Activated T-cell treated with anti-CD3 and anti-CD28 coated beads for 24 hours (primary cell): ENCODE measurements around the gene SYNGR4.

Source experiments
- DNase-seq: peaks from one replicate; pipeline ENCODE4 v3.0.0-alpha.2; 2020; ENCODE audit warnings: low read depth

Gene SYNGR4

DNA sequence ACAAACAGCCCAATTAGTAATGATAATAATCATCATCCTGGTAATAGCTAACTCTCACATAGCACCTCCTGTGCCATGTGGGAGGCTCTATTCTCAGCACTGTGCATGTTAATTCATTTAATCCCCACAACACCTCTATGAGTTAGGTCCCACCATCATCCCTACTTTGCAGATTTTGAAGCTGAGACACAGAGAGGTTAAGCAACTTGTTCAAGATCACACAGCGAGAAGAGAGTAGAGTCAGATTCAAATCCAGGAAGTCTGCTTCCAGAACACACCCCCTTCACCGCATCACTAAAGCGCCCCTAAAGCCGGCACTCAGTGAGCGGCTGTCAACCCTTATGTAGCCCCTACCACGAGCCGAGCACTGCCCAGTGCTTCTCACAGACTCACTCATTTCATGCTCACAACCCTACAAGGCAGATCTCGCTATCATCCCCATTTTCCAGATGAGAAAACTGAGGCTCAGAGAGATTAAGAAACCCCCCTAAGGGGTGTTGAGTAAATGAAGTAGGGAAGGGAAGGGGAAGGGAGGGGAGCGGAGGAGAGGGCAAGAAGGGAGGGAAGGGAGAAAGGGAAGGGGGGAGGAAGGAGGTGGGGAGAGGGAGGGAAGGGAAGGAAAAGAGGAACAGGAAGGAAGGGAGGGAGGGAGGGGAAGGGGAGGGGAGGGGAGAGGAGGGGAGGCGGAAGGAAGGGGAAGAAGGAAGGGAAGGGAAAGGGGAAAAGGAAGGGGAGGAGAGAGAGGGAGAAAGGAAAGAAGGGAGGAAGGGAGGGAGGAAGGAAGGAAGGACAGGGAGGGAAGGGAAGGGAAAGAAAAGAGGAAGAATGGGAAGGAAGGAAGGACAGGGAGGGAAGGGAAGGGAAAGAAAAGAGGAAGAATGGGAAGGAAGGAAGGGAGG lies 22.4 kb upstream of the SYNGR4 start:
- DNase-seq = no peak

DNA sequence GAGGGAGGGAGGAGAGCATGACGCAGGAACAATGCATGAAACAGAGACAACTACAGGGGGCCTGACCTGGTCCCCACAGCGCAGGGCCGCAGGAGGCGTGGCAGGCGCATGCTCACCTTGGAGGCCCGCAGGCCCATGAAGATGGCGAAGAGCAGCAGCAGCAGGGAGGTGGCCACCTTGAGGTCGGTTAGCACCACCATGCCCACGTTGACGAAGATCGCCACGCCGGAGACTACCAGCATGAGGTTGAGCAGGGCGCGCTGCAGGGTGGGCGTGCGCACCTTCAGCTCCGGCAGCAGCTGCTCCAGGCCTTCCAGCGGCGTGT lies 21.8 kb upstream of the SYNGR4 start:
- DNase-seq = no peak

DNA sequence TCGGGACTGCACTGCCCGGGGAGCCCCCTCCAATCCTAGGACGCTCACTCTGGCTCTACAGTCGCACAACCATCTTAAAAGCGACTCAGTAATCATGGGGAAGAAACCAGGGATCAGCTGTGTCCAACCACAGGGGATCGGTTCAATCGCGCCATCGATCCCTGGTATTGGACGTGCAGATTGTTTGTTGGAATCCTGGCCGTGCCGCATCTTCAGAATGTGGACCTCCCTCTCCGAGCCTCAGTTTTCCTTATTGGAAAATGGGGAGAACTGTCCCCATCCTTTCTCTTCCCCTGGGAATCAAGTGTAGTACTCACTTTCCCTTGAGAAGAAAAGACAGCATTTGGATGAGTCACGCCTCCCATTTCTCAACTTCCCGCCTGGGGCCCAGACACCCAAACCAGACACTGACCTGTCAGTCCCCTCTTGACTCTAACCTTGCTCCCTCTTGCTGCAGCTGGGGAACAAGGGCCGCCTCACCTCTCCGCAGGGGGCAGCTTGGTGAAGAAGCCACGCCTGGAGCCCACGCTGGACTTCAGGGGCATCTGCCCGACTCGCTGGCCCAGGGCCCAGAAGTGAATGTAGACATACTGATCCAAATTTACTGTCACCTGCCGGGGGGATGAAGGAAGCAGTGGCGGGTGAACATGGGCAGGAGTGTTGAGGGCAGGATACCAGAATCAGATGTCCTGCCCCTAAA lies 21.2 kb upstream of the SYNGR4 start:
- no peak for DNase-seq

DNA sequence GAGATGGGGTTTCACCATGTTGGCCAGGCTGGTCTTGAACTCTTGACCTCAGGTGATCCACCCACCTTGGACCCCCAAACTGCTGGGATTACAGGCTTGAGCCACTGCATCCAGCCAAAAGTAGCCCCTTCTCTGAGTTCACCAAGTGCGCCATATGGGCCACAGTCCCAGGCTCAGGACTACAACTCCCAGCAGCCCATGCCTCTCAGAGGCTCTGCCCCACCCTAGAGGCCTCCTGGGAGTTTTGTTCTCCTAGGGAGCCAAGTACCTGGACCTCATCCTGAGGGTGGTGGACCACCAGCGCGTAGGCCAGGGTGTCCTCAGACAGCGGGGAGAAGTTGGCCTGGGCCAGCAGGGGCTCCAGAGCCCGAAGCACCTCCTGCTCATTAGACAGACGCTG lies 19.3 kb upstream of the SYNGR4 start:
- DNase-seq = no peak

DNA sequence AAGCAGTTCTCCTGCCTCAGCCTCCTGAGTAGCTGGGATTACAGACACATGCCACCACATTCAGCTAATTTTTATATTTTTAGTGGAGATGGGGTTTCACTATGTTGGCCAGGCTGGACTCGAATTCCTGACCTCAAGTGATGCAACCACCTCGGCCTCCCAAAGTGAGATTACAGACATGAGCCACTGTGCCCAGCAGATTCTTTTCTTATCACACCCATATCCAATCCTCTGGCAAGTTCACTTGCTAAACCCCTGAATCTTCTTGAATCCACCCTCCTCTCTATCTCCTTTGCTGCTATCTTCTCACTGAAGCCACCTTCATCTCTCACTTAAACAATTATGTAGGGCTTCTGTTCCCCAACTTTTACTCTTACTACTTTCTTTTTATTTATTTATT lies 18.0 kb upstream of the SYNGR4 start:
- DNase-seq = no peak

DNA sequence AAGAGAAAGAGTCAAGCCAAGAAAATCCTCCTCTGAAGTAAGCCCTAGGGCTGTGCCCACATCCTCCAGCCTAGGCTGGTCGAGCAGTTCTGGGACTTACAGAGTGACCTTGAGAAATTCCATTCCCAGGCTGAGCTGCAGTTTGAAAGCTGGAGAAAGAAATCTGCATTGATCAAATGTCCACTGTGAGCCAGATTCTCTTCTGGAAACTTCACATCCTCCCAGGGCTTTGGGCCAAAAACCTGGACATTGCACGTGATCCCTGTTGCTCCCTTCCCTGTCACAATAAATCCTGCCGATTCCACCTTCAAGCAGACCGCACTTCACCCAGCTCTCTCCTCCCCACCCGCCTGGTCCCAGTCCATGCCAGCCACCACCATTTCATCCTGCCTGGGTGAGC lies 16.1 kb upstream of the SYNGR4 start:
- DNase-seq = no peak

DNA sequence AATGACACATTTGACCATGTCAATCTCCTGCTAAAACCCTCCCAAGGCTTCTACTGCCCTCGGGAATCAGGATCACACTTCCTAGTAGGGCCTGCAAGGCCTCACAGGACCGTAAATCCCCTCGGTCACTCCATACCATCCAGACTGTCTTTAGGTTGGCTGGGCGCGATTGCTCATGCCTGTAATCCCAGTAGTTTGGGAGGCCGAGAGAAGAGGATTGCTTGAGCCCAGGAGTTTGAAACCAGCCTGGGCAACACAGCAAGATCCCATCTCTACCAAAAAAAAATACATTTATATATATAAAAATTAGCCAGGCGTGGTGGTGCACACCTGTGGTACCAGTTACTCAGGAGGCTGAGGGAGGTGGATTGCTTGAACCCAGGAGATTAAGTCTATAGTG lies 15.4 kb upstream of the SYNGR4 start:
- no peak for DNase-seq

DNA sequence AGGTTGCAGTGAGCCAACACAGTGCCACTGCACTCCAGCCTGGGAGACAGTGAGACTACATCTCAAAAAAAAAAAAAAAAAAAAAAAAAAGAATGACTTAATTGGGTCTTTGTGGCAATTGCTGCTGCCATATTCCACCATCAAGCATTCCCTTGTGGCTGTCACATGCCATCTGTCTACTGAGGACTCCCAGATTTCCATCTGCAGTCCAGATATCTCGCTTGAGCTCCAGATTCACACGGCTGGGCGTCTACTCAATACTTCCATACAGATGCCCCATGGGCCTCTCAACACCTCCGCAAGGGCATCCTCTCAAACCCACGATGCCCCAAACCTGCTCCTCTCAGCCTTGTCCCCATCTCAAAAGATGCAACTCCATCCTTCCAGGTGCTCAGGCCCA lies 13.3 kb upstream of the SYNGR4 start:
- DNase-seq = no peak

DNA sequence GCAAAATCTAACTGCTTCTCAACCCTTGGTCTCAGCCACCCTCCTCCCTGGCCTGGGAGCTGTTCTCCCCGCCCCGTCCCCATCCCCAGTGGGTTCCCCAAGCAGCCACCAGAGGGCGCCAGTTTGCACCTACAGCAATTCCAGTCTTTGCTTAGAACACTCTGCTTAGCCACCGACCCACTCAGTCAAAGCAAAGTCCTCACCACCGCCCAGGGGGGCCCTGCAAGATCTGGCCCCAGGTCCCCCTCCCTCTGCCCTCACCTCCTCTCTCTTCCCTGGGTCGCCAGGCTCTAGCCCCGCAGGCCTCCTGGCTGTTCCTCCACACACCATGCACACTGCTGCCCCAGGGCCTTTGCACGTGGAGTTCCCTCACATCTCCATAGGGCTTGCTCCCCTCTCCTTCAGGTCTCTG lies 12.8 kb upstream of the SYNGR4 start:
- DNase-seq = peak; percentile 77

DNA sequence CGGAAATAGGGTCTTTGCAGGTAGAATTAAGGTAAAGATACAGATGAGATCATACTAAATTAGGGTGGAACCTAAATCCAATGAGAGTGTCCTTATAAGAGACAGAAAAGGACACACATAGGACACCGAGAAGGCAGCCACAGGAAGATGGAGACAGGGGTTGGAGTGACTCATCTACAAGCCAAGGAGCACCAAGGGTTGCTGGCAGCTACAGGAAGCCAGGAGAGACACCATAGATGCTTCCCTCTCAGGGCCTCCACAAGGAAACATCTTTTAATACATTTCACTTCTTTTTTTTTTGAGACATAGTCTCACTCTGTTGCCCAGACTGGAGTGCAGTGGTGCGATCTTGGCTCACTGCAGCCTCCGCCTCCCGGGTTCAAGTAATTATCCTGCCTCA lies 10.5 kb upstream of the SYNGR4 start:
- no peak for DNase-seq

DNA sequence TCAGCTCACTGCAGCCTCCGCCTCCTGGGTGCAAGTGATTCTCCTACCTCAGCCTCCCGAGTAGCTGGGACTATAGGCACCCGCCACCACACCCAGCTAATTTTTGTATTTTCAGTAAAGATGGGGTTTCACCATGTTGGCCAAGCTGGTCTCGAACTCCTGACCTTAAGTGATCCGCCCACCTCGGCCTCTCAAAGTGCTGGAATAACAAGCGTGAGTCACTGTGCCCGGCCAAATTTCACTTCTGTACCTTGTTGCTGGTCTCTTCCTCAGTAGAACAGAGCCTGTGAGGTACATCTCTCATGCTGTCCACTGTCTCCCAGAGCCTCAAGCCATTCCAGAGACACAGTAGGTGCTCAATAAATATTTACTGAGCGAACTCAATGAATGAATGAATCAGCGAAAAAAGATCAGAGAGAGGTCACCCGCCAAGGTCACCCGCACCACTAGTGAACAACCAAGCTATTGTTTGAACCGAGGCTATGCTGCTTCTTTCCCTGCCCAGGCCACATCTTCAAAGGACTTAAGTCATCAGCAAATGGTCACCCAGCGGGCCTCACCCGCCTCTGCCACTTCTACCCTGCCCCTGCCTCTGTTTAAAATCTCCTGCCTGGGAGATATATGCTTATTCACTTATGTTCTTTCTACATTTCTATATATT lies 9.7 kb upstream of the SYNGR4 start:
- no peak for DNase-seq

DNA sequence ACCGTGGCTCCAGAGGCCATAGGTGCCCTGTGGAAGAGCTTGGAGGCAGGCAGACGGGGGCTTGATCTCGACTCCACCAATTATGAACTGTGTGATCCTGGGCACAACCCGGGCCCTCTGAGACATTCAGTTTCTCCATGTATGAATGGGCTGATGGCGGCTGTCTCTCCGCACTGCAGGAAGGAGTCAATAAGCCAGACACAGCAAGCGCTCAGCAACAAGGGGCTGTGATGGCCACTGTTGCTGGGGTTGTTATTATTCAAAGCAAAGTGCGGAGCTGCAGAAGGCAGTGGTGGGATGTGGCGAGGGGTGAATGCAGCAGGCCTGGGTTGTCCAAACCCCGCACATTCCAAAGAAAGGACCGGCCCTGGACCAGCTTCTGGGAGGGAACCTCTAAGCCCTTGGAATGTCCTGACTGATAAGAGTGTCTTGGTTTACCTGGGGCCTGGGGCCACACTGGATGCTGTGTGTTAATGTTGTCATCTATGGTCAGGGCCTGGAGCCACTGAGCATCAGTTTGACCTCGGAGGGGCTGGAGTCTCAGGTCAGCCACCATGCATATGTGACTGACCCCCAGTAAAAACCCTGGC lies 8.7 kb upstream of the SYNGR4 start:
- DNase-seq = no peak

DNA sequence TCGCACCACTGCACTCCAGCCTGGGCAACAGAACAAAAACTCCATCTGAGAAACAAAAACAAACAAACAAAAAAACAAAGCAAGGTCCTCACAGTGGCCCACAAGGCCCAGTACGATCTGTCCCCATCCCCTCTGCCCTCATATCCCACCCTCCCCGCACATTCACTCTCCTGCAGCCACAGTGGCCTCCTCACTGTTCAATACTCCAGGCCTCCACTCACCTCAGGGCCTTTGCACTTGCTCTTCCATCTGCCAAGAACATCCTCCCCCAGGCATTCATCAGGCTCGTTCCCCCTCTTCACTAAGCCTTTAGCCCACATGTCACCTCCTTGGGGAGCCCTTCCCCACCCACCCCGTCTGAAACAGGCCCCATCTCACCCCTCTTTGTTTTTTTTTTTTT lies 5.0 kb upstream of the SYNGR4 start:
- no peak for DNase-seq

DNA sequence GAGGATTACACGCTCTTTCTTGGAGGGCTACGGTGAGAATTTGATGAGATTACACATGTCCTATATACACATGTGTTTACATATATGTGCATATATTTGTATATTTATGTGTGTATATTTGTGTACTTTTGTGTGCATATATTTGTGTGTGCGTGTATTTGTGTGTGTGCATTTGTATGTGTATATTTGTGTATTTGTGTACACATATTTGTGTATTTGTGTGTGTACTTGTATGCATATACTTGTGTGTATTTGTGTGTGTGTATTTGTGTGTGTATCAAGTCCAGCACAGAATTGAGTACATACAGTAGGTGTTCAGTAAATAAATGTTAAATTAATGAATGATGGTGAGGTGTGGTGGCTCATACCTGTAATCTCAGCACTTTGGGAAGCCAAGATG lies 2.3 kb upstream of the SYNGR4 start:
- no peak for DNase-seq

DNA sequence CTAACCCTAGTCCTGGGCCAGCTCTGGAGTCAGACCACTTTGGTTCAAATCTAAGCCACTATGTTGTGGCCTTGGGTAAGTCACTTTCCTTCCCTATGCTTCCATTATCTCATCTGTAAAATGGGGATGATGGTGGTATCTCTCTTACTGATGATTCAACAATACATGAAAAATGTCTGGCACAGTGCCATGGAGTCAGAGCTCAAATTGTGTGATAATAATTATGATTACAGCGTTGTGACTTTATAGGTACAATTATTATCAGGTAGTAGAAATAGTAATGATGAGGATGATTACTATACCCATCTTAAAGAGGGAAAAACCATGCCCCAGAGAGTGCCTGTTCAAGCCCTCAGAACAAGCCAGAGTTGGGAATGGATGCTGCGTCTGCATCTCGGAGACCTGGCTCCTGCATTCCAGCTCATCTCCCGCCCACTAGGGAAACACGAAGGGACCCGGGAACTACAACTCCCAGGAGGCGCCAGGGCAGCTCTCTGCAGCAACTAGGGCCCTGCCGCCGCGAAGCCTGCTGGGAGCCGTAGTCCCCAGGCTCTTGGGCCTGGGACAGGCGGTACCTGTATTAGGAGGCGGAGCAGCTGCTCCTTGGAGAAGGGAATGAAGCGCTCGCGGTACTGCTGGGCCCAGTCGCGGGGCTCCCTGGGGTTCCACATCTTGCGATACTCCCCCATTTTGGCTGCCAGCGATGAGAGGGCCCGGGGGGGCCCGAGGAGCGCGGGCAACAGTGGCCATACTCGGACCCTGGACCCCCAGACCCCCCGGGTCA lies 1.3 kb upstream of the SYNGR4 start:
- DNase-seq = peak; percentile 84

DNA sequence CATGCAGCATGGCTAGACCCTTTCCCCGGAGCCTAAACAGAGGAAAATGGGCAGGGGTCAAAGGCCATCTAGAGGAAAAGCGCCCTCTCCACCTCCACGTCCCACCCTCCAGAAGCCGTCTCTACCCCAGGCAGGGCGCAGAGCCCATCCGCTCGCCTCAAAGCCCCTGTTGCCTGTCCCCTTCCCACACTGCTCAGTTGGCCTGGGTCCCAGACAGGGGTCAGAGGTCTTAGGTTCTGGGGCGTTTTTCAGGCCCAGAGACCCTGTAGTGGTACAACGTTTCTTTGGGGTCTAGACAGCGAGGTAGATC lies 712 bp upstream of the SYNGR4 start:
- DNase-seq = no peak

DNA sequence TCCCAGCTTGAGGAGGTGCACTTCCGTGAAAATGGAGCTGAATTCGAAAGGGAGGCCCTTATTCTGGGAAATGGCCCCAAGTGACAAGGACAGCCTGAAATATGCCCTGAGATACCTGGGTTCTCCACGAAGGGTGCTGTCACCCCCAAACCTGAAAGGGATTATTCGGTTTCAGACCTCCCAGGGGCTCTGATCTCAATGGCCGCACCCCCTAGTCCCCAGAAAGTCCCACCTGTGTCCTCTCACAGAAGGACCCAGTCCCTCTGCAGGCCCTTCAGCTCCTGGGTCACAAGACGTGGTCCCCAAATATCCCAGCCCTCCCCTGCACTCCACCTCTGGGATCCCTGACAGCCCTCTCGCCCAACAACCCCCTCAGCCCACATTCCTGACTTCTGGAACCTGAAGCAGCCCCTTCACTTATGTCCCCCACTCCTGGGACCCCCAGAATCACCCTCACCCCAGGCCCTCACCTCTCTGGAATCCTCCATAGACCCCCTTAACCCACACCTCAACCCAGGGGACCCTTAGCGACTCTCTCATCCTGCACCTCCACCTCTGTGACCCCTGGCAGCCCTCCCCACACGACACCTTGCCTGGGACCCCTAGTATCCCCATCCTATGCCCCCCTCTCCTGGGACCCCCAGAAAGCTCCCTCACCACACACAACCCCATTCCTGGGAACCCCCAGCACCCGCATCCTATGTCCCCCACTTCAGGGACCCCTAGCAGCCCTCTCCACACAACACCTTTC lies 606 bp downstream of the SYNGR4 start:
- no peak for DNase-seq

DNA sequence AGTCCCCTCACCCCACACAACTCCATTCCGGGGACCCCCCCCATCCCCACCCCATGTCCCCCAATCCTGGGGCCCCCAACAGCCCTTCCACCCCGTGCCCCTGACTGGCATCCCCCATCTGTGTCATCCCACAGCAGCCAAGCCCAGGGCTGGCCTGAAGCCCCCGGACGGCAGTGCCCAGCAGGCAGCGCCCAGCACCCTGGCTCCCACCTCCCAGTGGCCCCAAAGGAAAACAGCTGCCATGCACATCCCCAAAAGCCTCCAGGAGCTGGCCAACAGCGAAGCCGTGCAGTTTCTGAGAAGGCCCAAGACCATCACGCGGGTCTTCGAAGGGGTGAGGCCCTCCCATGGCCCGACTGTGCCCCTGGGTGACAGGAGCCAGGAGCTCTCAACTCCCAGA lies 1.4 kb downstream of the SYNGR4 start:
- DNase-seq = no peak

DNA sequence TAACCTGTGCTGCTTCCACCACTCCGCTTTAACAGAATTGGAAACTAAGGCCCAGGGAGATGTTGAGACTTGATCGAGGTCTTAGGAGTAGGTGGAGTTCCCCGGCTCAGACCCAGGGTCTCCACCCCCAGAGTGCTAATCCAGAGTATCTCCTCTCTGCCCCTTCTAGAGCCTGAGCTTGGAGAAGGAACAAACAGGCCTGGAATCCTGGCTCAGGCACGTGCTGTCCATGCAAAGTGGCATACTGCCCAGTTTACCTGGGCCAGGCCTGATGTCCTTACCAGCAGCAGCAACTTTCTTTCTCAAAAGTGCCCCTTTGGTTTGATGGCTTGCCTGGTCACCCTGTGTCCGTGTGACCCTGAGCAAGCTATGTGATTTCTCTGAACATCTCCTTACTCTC lies 3.7 kb downstream of the SYNGR4 start:
- no peak for DNase-seq

DNA sequence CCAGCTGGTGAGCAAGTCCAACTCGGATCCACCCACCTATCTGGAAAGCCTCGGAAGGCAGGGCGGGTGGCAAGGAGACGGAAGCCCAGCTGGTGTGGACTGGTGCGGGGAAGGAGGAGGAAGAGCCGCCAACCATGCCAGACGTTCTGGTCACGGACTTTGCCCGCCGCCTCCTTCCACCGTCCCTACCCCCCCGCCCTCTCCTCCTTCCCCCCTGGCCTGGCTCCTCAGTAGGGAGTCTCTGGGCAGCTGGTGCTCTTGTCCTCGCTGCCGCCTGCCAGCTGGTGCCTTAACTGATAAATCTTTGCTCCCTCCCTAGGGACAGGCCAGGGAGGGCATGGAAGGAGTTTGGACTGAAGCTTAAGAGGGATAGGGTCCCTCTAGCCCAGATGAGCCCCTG lies 4.8 kb downstream of the SYNGR4 start:
- no peak for DNase-seq

DNA sequence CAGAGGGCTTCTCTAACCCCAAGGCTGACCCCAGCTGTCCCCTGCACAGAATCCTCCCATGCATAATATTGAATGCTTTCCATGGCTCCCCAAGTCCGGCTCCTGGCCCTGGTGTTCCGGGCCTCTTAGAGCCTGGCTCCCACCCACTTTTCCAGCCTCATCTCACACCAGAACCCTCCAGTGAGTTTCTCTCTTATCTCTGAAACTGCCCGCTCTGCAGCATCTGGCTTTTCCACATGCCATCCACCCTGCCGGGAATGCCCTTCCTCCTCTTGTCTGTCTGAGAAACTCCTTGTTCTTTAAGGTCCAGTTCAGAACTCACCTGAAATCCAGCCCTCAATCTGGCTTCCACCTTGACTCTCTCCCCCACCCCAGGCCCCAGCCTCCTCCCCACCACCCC lies 6.8 kb downstream of the SYNGR4 start:
- DNase-seq = no peak

DNA sequence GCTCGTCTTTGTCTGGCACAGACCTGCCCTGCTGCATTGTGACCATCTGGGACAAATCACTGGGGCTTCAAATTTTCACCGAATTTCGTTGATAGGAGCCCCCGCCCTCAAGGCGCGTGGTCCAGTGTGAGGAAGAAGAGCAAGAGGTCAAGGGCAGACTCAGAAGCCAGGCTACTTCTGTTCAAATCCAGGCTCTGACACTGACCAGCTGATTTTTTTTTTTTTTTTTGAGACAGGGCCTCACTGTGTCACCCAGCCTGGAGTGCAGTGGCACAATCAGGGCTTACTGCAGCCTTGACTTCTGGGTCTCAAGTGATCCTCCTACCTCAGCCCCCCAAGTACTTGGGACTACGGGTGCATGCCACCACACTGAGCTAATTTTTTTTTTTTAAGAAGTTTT lies 7.2 kb downstream of the SYNGR4 start:
- no peak for DNase-seq
